Measurements from ENCODE around the gene TMEM31. TPM values are rescaled to one million over a fixed set of nuclear protein-coding genes. Genes with fewer than 3 reads are reported as not detected.

The TMEM31 gene
- total RNA-seq, 1 experiment from 2014 or later, result not detected

- no TSS peak for BruUV-seq (replicated peaks)
- DNase-seq (ENCODE audit: low spot score), result no peak
- TF ChIP-seq EZH2 (IDR thresholded peaks at IDR 0.05; ENCODE audit: borderline replicate concordance, low read depth, low read length, poor library complexity, severe bottlenecking), result no peak
- no peak for TF ChIP-seq CTCF (conservative IDR thresholded peaks at IDR 0.05; ENCODE audit: low read depth, low read length)
- POLR2A ChIA-PET (ENCODE audit: low non-redundant PET), result no interaction called here
- intact Hi-C loops (cut with micrococcal nuclease; ENCODE audit: unreplicated experiment), result no loop called here
- CTCF ChIA-PET, result no interaction called here
- Histone ChIP-seq H3K36me3 (ENCODE audit: insufficient read depth, low read length, poor library complexity, severe bottlenecking) (no peaks in the 10 kb centered on the region), H3K9me3 (ENCODE audit: low read depth, low read length, poor library complexity, severe bottlenecking) (no peaks in the 10 kb centered on the region), H3K4me3 (ENCODE audit: low read depth, low read length, poor library complexity, severe bottlenecking) (no peak overlapping the region), H3K27ac (ENCODE audit: low read depth, low read length, poor library complexity, severe bottlenecking) (no peak overlapping the region), H3K27me3 (replicated peaks; ENCODE audit: insufficient read depth, low read depth, low read length, poor library complexity) (no peaks in the 10 kb centered on the region), H3K4me1 (ENCODE audit: insufficient read depth, low read length, poor library complexity, severe bottlenecking) (no peaks in the 10 kb centered on the region)
Observed at GRCh38 chrX:103747163-103747562, 36.5 kb downstream of the TMEM31 start.

DNA sequence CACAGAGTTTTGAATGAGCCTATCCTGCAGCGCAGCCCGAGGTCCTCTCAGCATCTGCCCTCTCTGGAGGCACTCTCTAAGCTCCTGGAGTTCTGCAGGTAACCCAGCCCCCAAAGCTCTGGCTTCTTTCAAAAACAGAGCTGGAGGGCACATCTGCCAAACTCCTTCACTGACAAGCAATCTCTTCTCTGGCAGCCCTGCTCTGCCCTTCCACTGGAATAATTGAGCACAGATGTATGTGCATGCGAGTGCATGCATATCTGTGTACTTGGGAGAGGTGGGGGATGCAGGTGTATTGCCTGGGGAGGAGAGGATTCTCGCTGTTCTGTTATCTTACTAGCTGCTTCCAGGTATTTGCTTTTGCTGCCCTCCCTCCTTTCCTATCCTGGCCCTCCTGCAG lies 43.7 kb downstream of the TMEM31 start:
- H3K4me1 ChIP-seq (ENCODE audit: insufficient read depth, low read length, poor library complexity, severe bottlenecking), result no peaks in the 10 kb centered on the region
- intact Hi-C loops (cut with micrococcal nuclease; ENCODE audit: unreplicated experiment), result no loop called here
- no peaks in the 10 kb centered on the region for H3K36me3 ChIP-seq (ENCODE audit: insufficient read depth, low read length, poor library complexity, severe bottlenecking)
- no peak for DNase-seq (ENCODE audit: low spot score)
- ChIA-PET POLR2A (ENCODE audit: low non-redundant PET) (no interaction called here), CTCF (no interaction called here)
- H3K27me3 ChIP-seq (replicated peaks; ENCODE audit: insufficient read depth, low read depth, low read length, poor library complexity), result peaks cover 4% of the 10 kb centered on the region
- no peak overlapping the region for H3K27ac ChIP-seq (ENCODE audit: low read depth, low read length, poor library complexity, severe bottlenecking)
- H3K9me3 ChIP-seq (ENCODE audit: low read depth, low read length, poor library complexity, severe bottlenecking), result no peaks in the 10 kb centered on the region
- H3K4me3 ChIP-seq (ENCODE audit: low read depth, low read length, poor library complexity, severe bottlenecking), result no peak overlapping the region
- BruUV-seq (replicated peaks), result no TSS peak
- TF ChIP-seq CTCF (conservative IDR thresholded peaks at IDR 0.05; ENCODE audit: low read depth, low read length) (no peak), EZH2 (IDR thresholded peaks at IDR 0.05; ENCODE audit: borderline replicate concordance, low read depth, low read length, poor library complexity, severe bottlenecking) (no peak)

DNA sequence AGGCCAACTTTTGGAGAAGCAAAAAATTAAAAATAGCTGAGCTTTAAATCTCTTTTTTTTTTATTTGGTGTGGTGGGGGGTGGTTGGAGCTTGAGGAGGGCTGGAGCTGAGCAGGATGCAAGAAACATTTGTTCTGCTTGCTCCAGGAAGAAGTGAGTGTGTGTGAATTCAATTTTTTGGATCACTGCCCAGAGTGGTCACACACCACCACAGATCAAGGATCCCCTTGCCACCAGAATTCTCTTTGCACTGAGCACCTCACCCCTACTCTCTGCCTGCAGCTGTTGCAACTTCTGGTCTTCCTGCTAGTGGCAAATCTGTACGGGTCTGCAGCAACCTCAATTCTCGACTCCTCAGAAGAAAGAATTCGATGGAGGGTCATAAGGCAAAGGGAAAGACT lies 46.0 kb downstream of the TMEM31 start:
- Histone ChIP-seq H3K27ac (ENCODE audit: low read depth, low read length, poor library complexity, severe bottlenecking) (no peak overlapping the region), H3K4me3 (ENCODE audit: low read depth, low read length, poor library complexity, severe bottlenecking) (no peak overlapping the region), H3K4me1 (ENCODE audit: insufficient read depth, low read length, poor library complexity, severe bottlenecking) (no peaks in the 10 kb centered on the region), H3K9me3 (ENCODE audit: low read depth, low read length, poor library complexity, severe bottlenecking) (no peaks in the 10 kb centered on the region), H3K27me3 (replicated peaks; ENCODE audit: insufficient read depth, low read depth, low read length, poor library complexity) (peaks cover 4% of the 10 kb centered on the region), H3K36me3 (ENCODE audit: insufficient read depth, low read length, poor library complexity, severe bottlenecking) (no peaks in the 10 kb centered on the region)
- ChIA-PET POLR2A (ENCODE audit: low non-redundant PET) (no interaction called here), CTCF (no interaction called here)
- TF ChIP-seq CTCF (conservative IDR thresholded peaks at IDR 0.05; ENCODE audit: low read depth, low read length) (no peak), EZH2 (IDR thresholded peaks at IDR 0.05; ENCODE audit: borderline replicate concordance, low read depth, low read length, poor library complexity, severe bottlenecking) (no peak)
- intact Hi-C loops (cut with micrococcal nuclease; ENCODE audit: unreplicated experiment), result no loop called here
- BruUV-seq (replicated peaks), result no TSS peak
- no peak for DNase-seq (ENCODE audit: low spot score)

Data from A673 (cell line).